Endothelial cell of umbilical vein (primary cell): ENCODE results near the gene BNC2.

Source experiments
- EZH2 ChIP-seq: IDR thresholded peaks from 2 replicates; pipeline ENCODE4 v1.6.1; 2012; ENCODE audit warnings: borderline replicate concordance, low read depth, mild to moderate bottlenecking, moderate library complexity, low read length, inconsistent platforms; ENCODE audit not compliant: severe bottlenecking
- FOS ChIP-seq: IDR thresholded peaks from 2 replicates; pipeline ENCODE4 v1.6.1; 2011; ENCODE audit warnings: mild to moderate bottlenecking, low read length, moderate library complexity, borderline replicate concordance; ENCODE audit not compliant: insufficient read depth
- POLR2A ChIP-seq: IDR thresholded peaks from 2 replicates; pipeline ENCODE4 v1.6.1; 2012; ENCODE audit warnings: low read depth, mild to moderate bottlenecking, control low read depth, low read length
- POLR2AphosphoS5 ChIP-seq: IDR thresholded peaks from 2 replicates; pipeline ENCODE4 v1.6.1; 2012; ENCODE audit warnings: low read depth, mild to moderate bottlenecking, control low read depth, low read length, moderate library complexity; ENCODE audit not compliant: insufficient read depth
- TF ChIP-seq, protein P1 (sequence below), 2 donors: IDR thresholded peaks; 1 replicate in 1 of 2; 2 replicates in 1 of 2; pipeline ENCODE4 v1.5.1; 2011; ENCODE audit warnings: low read length in 2 of 2, mild to moderate bottlenecking in 2 of 2, moderate library complexity in 2 of 2, control low read depth in 1 of 2, inconsistent platforms in 1 of 2, low read depth in 1 of 2; ENCODE audit not compliant: insufficient read depth in 1 of 2; ENCODE audit errors: extremely low read depth in 1 of 2

DNA sequence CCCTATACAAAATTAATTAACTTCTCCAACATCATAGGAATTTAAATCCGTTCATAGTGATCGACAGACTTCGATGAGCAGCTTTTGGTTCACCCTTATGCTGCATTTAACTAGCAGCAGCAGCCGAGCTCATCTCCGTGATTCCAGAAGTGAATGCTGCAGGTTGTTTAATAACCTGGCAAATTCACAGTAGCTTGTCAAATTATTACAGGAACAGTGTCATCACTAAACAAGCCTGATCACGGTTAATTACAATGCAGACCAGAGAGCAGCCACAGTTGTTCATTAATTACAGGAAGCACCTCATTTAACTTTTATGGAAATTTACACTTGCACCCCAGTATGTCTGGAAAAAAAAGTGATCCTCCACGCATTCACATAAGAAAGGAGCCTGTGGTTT is 188.2 kb downstream of the BNC2 start:
- no peak for TF ChIP-seq EZH2
- TF ChIP-seq, protein P1, sequence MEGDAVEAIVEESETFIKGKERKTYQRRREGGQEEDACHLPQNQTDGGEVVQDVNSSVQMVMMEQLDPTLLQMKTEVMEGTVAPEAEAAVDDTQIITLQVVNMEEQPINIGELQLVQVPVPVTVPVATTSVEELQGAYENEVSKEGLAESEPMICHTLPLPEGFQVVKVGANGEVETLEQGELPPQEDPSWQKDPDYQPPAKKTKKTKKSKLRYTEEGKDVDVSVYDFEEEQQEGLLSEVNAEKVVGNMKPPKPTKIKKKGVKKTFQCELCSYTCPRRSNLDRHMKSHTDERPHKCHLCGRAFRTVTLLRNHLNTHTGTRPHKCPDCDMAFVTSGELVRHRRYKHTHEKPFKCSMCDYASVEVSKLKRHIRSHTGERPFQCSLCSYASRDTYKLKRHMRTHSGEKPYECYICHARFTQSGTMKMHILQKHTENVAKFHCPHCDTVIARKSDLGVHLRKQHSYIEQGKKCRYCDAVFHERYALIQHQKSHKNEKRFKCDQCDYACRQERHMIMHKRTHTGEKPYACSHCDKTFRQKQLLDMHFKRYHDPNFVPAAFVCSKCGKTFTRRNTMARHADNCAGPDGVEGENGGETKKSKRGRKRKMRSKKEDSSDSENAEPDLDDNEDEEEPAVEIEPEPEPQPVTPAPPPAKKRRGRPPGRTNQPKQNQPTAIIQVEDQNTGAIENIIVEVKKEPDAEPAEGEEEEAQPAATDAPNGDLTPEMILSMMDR (IDR thresholded peaks at IDR 0.05; ENCODE audit: extremely low read depth in 1 of 2, insufficient read depth in 1 of 2, low read depth in 1 of 2, low read length in 2 of 2): no peak
- TF ChIP-seq POLR2A: no peak
- TF ChIP-seq FOS: no peak
- no peak for TF ChIP-seq POLR2AphosphoS5
